OCI-LY7 (cell line): ENCODE measurements around the gene CCN6. TPM values are rescaled to one million over a fixed set of nuclear protein-coding genes. Genes with fewer than 3 reads are reported as not detected.

Source experiments
- BruUV-seq: library from RNA; stranded (reverse); fragments of 400-500 nt; replicated peaks from 2 replicates; lab custom pipeline; 2021; lab: Mats Ljungman, UMichigan
- CTCF ChIA-PET: fragments of 300-600 bp; sonication (Branson Sonifier 250); formaldehyde crosslinking; loops from one replicate; lab custom pipeline; 2022; ENCODE audit warnings: antibody characterized with exemption; ENCODE audit not compliant: unreplicated experiment; lab: Charles Lee
- POLR2A ChIA-PET: fragments of 300-600 bp; sonication (Branson Sonifier 250); formaldehyde crosslinking; loops from one replicate; lab custom pipeline; 2022; ENCODE audit warnings: antibody characterized with exemption; lab: Charles Lee
- DNase-seq: peaks from one replicate; pipeline ENCODE4 v3.0.0-alpha.2; 2015; ENCODE audit warnings: low spot score
- H2AFZ ChIP-seq: fragments of 200-600 bp; sonication (generic), shearing (Covaris generic); 2 replicates; pipeline ENCODE4 v1.6.1; 2014; ENCODE audit warnings: mild to moderate bottlenecking, antibody characterized with exemption, low read length, moderate library complexity
- H3K27ac ChIP-seq: fragments of 200-600 bp; sonication (generic); 2 replicates; pipeline ENCODE4 v1.5.1; 2014; ENCODE audit warnings: mixed run types, low read depth, mild to moderate bottlenecking, moderate library complexity, low read length, inconsistent platforms; ENCODE audit not compliant: poor library complexity, severe bottlenecking
- H3K36me3 ChIP-seq: fragments of 200-600 bp; sonication (generic); 2 replicates; pipeline ENCODE4 v1.6.1; 2014; ENCODE audit warnings: mild to moderate bottlenecking, antibody characterized with exemption, low read length, moderate library complexity, mixed read lengths; ENCODE audit not compliant: insufficient read depth
- H3K4me1 ChIP-seq: fragments of 200-600 bp; sonication (generic); 2 replicates; pipeline ENCODE4 v1.5.1; 2014; ENCODE audit warnings: mild to moderate bottlenecking, low read length; ENCODE audit not compliant: insufficient read depth, poor library complexity, severe bottlenecking
- H3K4me2 ChIP-seq: fragments of 200-600 bp; sonication (generic); 2 replicates; pipeline ENCODE4 v1.6.1; 2014; ENCODE audit warnings: mild to moderate bottlenecking, low read length
- H3K4me3 ChIP-seq: fragments of 200-600 bp; sonication (generic); 2 replicates; pipeline ENCODE4 v1.5.1; 2014; ENCODE audit warnings: mild to moderate bottlenecking, low read depth, low read length; ENCODE audit not compliant: poor library complexity, severe bottlenecking
- H3K79me2 ChIP-seq: fragments of 200-600 bp; sonication (generic); 2 replicates; pipeline ENCODE4 v1.6.1; 2016; ENCODE audit warnings: low read depth, mild to moderate bottlenecking, low read length, moderate library complexity, mixed read lengths; ENCODE audit not compliant: insufficient read depth
- H3K9me2 ChIP-seq: fragments of 200-600 bp; sonication (generic); 2 replicates; pipeline ENCODE4 v1.6.1; 2016; ENCODE audit warnings: mild to moderate bottlenecking, low read length, mixed read lengths; ENCODE audit not compliant: insufficient read depth
- H3K9me3 ChIP-seq: fragments of 200-600 bp; sonication (generic); 2 replicates; pipeline ENCODE4 v1.6.1; 2014; ENCODE audit warnings: mild to moderate bottlenecking, mixed run types, low read length, mixed read lengths
- H4K20me1 ChIP-seq: fragments of 200-600 bp; sonication (generic); 2 replicates; pipeline ENCODE4 v1.6.1; 2014; ENCODE audit warnings: mild to moderate bottlenecking, antibody characterized with exemption, low read length, moderate library complexity, mixed read lengths; ENCODE audit not compliant: insufficient read depth
- EZH2phosphoT487 ChIP-seq: fragments of 200-600 bp; sonication (generic); IDR thresholded peaks from 2 replicates; pipeline ENCODE4 v1.6.1; 2018; ENCODE audit warnings: low read depth, borderline replicate concordance, mild to moderate bottlenecking, mixed run types, antibody characterized with exemption, low read length, moderate library complexity, mixed read lengths
- intact Hi-C: fragments of 100-400 bp; cut with micrococcal nuclease; formaldehyde crosslinking; loops from one replicate; pipeline ENCODE4 v1.10.0; 2022; ENCODE audit not compliant: unreplicated experiment
- total RNA-seq, 2 experiments: library from RNA; depleted of rRNA in 1 of 2; stranded (reverse); fragments of >200 nt in 1 of 2; shearing (Covaris generic) in 1 of 2; gene quantifications; 2 replicates each; pipeline ENCODE4 v1.2.3, GENCODE V29; 2014 to 2022
- TF ChIP-seq, protein P1 (sequence below): fragments of 200-600 bp; sonication (generic); conservative IDR thresholded peaks from 2 replicates; pipeline ENCODE4 v1.5.1; 2014; ENCODE audit warnings: mild to moderate bottlenecking, antibody characterized with exemption, low read length, moderate library complexity, mixed read lengths

CCN6 gene
- total RNA-seq, 2 experiments from 2014 or later, result not detected

DNA sequence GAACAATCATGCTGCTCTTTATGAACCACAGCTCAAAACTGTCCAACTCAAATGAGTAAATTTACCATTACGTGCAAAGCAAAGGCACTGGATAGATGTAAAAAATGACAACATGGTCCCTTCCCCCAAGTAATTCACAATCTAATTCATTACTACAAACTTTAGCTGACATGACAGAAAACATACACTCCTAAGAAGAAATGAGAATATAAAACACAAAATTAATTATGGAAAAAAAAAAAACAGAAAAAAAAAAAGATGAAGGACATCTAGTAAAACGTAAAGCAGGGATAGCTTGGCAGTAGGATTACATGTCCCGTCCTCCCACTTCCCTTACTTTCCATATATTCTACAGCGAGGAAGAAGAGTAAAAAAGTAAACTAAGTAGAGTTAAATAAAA, 27.7 kb downstream of the CCN6 start:
- Histone ChIP-seq H3K4me2 (no peak overlapping the region), H3K9me2 (no peaks in the 10 kb centered on the region), H3K36me3 (peaks cover 68% of the 10 kb centered on the region), H3K4me3 (no peak overlapping the region), H3K4me1 (no peaks in the 10 kb centered on the region), H2AFZ (no peak overlapping the region), H3K27ac (no peak overlapping the region), H3K79me2 (peaks cover 5% of the 10 kb centered on the region; the same call in 1 of the 2 replicates), H3K9me3 (no peaks in the 10 kb centered on the region), H4K20me1 (no peaks in the 10 kb centered on the region)
- intact Hi-C loops, result no loop called here
- ChIA-PET POLR2A (interaction anchor here (0.7 kb wide), 2 partner anchors 241 to 858 kb away, joined by 3 to 4 read pairs; no protein-coding TSS in a partner anchor), CTCF (no interaction called here)
- no peak for TF ChIP-seq EZH2phosphoT487
- TF ChIP-seq, protein P1, sequence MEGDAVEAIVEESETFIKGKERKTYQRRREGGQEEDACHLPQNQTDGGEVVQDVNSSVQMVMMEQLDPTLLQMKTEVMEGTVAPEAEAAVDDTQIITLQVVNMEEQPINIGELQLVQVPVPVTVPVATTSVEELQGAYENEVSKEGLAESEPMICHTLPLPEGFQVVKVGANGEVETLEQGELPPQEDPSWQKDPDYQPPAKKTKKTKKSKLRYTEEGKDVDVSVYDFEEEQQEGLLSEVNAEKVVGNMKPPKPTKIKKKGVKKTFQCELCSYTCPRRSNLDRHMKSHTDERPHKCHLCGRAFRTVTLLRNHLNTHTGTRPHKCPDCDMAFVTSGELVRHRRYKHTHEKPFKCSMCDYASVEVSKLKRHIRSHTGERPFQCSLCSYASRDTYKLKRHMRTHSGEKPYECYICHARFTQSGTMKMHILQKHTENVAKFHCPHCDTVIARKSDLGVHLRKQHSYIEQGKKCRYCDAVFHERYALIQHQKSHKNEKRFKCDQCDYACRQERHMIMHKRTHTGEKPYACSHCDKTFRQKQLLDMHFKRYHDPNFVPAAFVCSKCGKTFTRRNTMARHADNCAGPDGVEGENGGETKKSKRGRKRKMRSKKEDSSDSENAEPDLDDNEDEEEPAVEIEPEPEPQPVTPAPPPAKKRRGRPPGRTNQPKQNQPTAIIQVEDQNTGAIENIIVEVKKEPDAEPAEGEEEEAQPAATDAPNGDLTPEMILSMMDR, result no peak
- no peak for DNase-seq
- BruUV-seq, result no TSS peak

DNA sequence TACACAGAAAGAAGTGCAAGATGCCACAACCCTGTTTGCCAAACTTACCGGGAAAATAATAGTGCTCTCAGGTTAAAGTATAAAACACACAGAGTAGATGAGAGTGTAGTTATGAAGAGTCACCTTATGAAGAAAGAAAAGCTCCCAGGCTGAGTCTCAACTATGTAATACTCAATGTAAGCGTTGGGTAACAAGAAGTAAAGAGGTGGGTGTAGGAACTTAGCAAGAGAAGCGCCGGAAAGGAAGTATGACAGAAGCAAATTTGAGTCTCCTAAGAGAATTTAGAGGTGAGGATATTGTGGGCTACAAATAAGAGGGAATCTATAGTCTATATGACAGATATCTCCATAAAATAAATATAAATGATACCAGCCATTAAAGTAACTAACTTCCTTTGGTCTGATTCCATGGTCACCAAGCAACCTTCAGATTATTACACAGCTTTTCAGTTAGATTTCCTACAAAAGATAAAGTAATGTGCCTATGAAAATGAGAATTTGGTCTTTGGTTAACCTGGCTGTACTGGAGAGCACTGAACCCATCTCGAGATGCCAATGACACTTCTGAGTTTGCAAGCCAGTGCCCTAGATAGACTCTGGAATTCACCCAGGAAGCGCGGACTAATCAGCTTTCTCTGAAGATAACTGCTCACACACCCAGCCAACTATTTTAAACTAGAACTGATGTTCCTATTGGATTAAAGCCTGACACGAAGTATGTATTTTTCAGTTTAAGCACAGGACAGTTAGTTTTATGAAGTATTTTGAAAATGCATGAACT, 31.6 kb downstream of the CCN6 start:
- Histone ChIP-seq H3K9me3 (no peaks in the 10 kb centered on the region), H2AFZ (no peak overlapping the region), H3K4me2 (no peak overlapping the region), H3K36me3 (peaks cover 34% of the 10 kb centered on the region), H3K79me2 (peaks cover 7% of the 10 kb centered on the region; the same call in 1 of the 2 replicates), H3K9me2 (no peaks in the 10 kb centered on the region), H3K4me1 (peaks cover 6% of the 10 kb centered on the region), H3K4me3 (no peak overlapping the region), H3K27ac (no peak overlapping the region), H4K20me1 (no peaks in the 10 kb centered on the region)
- CTCF ChIA-PET, result no interaction called here
- BruUV-seq, result no TSS peak
- POLR2A ChIA-PET, result interaction anchor here (0.5 to 3.6 kb wide), 8 partner anchors 11 to 1373 kb away, joined by 3 to 32 read pairs (median 4); no protein-coding TSS in a partner anchor
- DNase-seq, result no peak
- TF ChIP-seq, protein P1, result no peak
- no peak for TF ChIP-seq EZH2phosphoT487
- intact Hi-C loops, result loop anchor here (1.0 kb wide), 1 partner anchor 78 kb away; no protein-coding TSS in a partner anchor
